GM18526 (cell line): Measurements from ENCODE around the gene ASB13.

Source experiments
- POLR2A ChIP-seq: IDR thresholded peaks from 3 replicates; pipeline ENCODE4 v1.6.1; 2011; ENCODE audit not compliant: insufficient read length; ENCODE audit errors: extremely low read depth

Gene ASB13

DNA sequence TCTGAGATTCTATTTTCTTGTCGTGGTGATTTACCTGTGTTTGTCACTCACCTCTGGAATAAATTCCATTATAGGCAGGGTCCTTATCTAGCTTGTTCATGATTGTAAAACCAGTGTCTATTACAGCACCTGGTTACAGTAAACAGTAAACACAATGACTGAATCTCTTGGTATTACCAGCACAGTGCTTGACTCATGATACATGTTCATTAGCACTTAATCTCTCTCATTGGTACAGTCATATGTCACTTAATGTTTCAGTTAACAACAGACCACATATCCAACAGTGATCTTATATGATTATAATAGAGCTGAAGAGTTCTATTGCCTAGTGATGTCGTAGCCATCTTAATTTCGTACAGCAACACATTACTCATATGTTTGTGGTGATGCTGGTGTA, 16.7 kb upstream of the ASB13 start:
- no peak for TF ChIP-seq POLR2A

DNA sequence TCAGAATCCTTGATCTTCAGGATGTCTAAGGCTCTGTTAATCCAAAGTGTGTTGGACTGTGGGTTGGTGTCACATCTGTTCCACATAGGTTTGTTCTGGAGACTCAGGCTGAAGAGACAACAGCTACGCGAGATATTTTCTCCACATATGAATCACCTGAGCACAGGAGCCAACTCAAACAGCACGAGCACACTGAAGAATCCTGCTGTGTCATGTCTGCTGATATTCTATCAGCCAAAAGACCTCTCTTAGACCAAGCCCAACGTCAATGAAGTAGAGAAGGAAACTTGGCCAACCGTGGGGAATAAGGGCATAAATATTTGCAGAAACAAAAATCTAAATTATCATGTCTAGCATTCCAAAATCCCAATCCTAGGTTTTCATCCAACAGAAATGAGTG, 15.5 kb upstream of the ASB13 start:
- TF ChIP-seq POLR2A, result no peak

DNA sequence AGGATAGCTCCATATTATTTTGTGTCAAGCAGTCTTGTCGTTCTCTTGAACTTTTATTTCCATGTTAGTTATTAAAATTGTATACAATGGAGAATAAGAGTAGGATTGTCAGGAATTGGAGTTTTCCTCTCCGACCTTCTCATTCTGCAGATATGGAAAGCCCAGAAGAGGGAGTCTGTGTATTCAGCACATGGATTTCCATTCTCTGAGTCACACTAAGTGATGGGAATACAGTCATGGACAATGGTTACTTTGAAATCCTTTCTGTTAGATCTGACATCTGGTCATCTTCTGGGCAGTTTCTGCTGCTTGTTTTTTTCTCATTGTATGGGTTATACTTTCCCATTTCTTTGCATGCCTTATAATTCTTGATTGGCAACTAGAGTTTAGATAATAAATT, 13.2 kb upstream of the ASB13 start:
- no peak for TF ChIP-seq POLR2A

DNA sequence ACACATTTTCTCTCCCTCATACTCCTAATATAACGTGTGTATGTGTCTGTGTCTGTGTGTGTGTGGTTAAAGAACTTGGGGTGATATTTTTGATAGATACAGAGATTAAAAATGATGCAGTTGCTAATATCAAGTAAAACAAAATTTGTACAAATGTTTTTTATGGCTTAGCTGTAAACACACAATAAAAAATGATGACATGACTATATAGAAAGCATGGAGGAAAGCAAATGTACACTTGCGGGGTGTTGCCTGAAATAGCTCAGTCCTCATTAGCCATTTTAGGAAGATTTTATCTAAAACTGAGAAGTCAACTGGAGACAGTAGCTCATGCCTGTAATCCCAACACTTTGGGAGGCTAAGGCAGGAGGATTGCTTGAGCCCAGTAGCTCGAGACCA, 12.6 kb upstream of the ASB13 start:
- TF ChIP-seq POLR2A, result no peak

DNA sequence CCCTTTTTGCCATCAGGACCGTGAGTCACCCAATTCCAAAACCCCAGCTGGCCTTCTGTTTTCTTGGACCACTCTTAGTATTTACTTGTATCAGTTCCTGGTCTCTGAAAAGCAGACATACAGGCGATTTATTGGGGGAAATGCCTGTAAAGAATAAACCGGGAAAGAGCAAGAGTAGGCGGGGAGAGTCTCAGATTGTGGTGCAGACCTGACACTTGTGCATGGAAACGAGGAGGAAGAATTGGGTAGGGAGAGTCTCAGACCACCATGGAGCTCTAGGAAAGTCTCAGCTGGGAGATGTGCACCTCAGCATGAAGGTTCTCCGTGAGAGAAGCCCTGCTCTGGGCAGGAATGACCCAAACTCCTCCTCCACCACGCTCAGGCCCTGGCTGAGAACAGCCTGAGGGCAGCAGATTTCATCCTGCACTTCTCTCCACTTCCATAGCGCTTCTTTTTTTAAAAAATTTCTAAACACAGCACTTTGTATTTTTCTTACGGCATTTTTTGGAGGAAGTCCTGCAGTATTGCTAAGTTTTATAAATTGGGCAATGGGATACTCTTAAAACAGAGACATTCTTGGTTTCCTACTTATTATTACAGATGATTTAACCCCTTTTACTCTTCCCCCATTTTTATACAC, 12.1 kb upstream of the ASB13 start:
- no peak for TF ChIP-seq POLR2A

DNA sequence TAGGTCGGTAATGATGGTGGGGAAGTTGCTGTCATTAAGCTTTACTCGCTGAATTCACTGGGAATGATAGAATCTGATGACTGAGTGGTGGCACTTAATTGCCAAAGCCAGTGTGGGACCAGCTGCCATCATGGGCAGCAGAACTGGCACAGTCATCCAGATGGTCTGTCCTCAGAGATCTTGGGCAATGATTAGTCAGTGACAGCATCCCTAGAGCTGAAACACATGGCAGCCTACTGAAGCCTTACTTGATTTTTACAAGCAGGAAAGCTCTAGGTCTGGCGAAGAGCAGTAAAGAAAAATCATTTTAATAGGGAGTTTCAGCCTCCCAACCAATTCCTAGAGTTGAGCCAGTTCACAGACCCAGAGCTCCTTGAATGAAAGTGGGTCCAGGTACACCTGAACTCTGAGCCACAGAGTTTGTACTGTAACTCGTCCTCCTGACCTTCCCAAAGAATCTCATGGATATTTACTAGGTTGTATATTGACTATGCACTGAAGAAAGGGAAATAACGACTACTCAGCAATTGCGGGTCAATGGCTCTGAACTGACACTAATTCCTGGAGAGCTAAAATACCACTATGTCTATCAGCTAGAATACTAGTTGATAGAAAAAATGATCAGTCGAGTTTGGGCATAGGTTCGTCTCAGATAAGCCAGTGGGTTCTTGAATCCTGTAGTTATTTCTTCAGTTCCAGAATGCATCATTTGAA, 4.4 kb upstream of the ASB13 start:
- no peak for TF ChIP-seq POLR2A

DNA sequence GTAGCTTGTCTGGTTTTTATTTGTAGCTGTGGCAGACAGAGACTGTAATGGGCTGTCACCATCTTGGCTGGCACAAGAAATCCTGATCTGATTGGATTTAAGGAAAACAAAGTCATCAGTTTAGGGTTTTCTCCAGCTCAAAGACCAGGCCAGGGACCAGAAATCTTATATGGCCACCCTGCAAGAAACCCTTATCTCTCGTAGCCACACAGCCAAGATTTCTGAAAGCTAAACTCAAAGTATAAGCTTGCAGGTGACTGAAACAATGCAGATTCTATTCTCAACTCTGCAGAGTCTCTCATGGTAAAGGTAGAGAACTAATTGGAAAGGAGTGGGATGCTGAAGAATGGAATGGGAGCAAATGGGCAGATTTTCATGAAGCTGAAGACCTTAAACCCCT, 3.2 kb upstream of the ASB13 start:
- TF ChIP-seq POLR2A, result no peak

DNA sequence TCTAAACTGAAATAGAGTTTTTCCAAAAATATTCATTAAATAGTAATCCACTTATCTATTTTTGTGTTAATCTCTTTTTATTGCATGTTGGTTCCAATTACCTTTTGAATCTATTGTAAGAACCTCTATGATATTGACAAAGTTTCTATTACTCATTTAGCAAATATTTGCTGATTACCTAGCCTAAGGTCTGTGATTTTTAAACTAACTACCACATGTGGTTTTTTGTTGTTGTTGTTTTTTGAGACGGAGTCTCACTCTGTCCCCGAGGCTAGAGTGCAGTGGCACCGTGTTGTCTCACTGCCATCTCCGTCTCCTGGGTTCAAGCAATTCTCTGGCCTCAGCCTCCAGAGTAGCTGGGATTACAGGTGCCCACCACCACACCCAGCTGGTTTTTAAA, 2.0 kb upstream of the ASB13 start:
- no peak for TF ChIP-seq POLR2A

DNA sequence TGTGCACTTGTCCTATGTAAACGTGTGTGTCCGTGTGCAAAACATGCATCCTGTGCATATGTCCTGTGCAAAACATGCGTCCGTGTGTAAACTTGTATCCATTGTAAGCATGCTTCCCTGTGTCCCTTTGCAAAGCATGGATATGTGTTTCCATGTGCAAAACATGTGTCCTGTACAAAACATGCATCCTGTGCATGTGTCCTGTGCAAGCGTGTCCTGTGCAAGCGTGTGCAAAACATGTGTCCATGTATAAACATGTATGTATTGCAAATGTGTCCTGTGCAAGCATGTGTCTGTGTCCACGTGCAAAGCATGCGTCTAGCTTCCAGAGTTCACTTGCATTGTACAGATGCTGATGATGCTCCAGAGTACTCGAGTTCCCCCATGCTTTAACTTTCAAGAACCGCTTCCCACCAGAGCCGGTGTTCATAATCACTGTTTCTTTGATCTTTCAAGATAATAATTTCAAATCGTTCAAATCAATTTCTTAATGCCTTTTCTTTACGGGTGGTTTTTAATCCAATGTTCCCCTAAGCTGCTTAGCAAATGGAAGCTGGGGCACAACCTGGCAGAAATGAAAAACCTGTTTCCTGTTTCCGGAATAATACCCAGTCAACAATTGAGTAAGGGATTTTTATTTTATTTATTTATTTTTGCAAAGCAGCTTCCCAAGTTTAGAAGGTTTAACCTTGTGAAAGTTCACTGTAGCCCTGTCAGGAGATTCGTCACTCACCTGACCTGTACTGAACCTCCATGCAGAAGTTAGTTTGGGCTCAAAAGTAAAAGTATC, 641 bp upstream of the ASB13 start:
- no peak for TF ChIP-seq POLR2A

DNA sequence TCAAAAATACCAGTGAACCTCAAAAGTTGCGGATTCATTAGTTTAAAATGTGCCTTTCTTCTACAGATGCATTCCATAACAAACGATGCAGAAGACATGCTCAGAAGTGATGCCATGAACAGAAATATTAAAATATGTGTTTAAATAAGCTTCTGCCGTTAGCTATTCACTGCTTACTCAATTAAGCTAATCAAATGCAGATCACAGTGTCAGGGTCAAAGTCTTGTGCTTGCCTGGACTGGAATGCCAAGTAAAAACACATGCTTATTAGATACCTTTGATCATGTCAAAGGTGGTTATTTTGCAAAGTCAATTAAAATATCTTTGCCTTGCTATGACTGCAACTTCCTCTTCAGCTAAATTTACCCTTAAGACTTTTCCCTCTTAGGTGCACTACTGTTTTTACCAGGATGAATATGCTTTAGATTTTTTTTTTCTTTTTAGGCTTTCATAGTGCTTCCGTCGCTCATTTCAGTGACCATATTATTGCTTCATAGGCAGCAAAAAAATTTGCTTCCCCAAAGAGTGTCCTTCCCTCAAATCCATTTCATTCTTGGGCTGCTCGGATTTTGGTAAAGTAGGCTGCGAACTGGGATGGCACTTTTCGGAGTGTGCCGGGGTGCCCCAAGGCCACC, 905 bp downstream of the ASB13 start:
- no peak for TF ChIP-seq POLR2A

DNA sequence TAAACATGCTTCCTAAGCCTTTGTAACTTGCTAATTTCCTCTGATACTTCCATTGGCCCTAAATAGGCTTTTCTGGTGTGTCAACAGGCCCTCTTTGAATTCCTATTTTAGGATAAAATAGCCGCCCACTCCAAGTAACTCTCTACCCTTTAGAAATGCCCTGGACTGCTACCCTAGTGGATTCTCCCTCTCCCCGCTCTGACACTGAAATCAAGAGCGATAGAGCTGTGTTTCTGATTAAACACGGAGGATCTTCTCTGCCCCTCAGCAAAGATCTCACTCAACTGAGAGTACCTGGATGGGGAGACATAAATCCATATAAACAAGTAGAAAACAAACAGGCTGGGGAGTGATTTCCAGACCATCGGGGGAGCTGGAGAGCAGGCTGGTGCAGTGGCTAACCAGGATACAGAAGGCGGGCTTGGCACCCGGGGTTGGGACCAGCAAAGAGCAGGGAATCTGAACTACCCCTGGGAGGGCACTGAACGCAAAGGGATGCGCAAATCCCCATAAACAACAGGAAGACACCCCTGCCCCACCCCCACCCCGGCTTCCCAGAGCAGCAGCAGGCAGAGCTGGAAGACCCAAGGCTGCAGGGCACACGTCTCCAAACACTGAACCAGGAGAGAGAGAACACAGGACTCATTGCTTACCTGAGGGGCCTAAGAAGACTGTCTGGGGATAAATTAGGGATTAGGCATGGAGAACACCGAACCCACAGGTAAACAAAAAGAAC, 2.5 kb downstream of the ASB13 start:
- no peak for TF ChIP-seq POLR2A

DNA sequence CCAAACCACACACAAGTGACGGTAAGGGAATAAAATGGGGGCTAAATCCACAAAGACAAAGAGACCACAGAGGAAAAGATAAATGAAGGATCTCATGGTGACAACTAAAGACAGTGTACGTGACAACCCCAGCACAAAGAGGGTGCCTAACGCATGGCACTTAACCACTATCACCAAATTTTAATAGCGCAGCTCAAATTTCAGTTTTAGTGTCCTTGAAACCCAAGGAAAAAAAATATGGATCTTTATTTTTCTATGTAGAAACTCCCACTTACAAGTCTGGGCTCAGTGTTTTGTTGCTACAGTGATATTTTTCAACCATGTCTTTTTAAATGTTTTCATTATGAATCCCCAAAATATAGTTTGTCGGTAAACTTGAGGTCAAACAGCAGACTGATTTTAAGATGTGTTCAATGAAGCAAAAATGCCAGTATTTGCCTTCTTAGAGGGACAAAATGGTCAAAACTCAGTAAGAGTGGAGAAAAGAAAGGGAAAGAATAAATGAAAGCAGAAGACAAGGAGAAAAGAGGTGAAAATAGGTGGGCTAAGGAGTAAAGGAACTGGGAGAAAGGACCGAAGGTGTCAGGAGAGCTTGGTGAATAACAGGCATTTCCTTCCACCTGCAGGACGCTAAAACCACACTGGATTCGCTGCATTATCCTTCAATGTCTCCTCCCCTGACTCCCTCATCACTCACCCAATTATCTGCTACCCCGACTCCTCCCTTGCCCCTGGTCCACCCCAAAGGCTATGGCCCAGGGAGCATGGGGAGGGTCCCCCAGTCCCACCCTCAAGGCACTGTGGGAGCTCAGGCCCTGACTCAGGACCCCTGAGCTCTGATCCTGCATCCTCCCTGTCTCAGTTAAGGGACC, 3.5 kb downstream of the ASB13 start:
- TF ChIP-seq POLR2A, result no peak

DNA sequence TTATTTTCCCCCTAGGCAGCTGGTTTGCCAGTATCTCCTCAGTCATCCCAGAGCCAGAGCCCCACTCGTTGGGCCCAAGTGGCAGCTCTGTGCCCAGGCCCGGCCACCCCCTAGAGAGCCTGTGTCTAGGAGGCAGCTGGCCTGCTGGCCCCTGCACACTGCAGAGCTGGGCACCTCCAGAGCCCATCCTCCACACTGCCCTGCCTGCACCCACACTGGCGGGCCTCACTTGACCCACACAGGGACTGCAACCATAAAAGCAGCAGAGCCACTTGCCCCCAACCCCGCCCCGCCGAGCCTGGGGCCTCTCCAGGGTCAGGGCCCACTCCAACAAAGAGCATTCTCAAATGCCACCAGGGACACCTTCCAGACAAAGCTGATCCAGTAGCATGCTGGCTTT, 5.4 kb downstream of the ASB13 start:
- TF ChIP-seq POLR2A, result no peak
